A673 (cell line): ENCODE measurements around the gene GEN1. TPM values are rescaled to one million over a fixed set of nuclear protein-coding genes. Genes with fewer than 3 reads are reported as not detected.

Source experiments
- BruUV-seq: library from RNA; stranded (reverse); fragments of 400-500 nt; replicated peaks from 2 replicates; lab custom pipeline; 2021; lab: Mats Ljungman, UMichigan
- CTCF ChIA-PET: fragments of 300-600 bp; sonication (Branson Sonifier 250); formaldehyde crosslinking; loops from one replicate; lab custom pipeline; 2022; ENCODE audit warnings: antibody characterized with exemption; lab: Charles Lee
- POLR2A ChIA-PET: fragments of 300-600 bp; sonication (Branson Sonifier 250); formaldehyde crosslinking; loops from one replicate; lab custom pipeline; 2022; ENCODE audit warnings: antibody characterized with exemption; ENCODE audit not compliant: low non-redundant PET; lab: Charles Lee
- DNase-seq: peaks from one replicate; pipeline ENCODE4 v3.0.0-alpha.2; 2015; ENCODE audit warnings: low spot score
- H3K27ac ChIP-seq: fragments of 200-600 bp; sonication (generic); 2 replicates; pipeline ENCODE4 v1.5.1; 2016; ENCODE audit warnings: mixed run types, low read depth, mild to moderate bottlenecking, mixed read lengths, antibody characterized with exemption, low read length; ENCODE audit not compliant: poor library complexity, severe bottlenecking
- H3K27me3 ChIP-seq: fragments of 200-600 bp; sonication (generic); replicated peaks from 2 replicates; pipeline ENCODE4 v1.6.1; 2017; ENCODE audit warnings: mixed run types, low read depth, mild to moderate bottlenecking, mixed read lengths, antibody characterized with exemption, low read length; ENCODE audit not compliant: insufficient read depth, poor library complexity
- H3K36me3 ChIP-seq: fragments of 200-600 bp; sonication (generic); 2 replicates; pipeline ENCODE4 v1.6.1; 2016; ENCODE audit warnings: mixed run types, mild to moderate bottlenecking, mixed read lengths, antibody characterized with exemption, low read length; ENCODE audit not compliant: insufficient read depth, poor library complexity, severe bottlenecking
- H3K4me1 ChIP-seq: fragments of 200-600 bp; sonication (generic); 2 replicates; pipeline ENCODE4 v1.6.1; 2017; ENCODE audit warnings: mixed run types, mild to moderate bottlenecking, mixed read lengths, antibody characterized with exemption, low read length; ENCODE audit not compliant: insufficient read depth, poor library complexity, severe bottlenecking
- H3K4me3 ChIP-seq: fragments of 200-600 bp; sonication (generic); 2 replicates; pipeline ENCODE4 v1.5.1; 2016; ENCODE audit warnings: low read depth, mixed run types, mild to moderate bottlenecking, mixed read lengths, low read length; ENCODE audit not compliant: poor library complexity, severe bottlenecking
- H3K9me3 ChIP-seq: fragments of 200-600 bp; sonication (generic); 2 replicates; pipeline ENCODE4 v1.6.1; 2016; ENCODE audit warnings: mixed run types, low read depth, mild to moderate bottlenecking, mixed read lengths, antibody characterized with exemption, low read length; ENCODE audit not compliant: poor library complexity, severe bottlenecking
- CTCF ChIP-seq: fragments of 300-800, 200-600 bp; sonication (generic); conservative IDR thresholded peaks from 2 replicates; pipeline ENCODE4 v1.5.1; 2017; ENCODE audit warnings: low read depth, mild to moderate bottlenecking, antibody characterized with exemption, low read length, moderate library complexity, mixed read lengths
- EZH2 ChIP-seq: fragments of 200-600 bp; sonication (generic); IDR thresholded peaks from 2 replicates; pipeline ENCODE4 v1.6.1; 2017; ENCODE audit warnings: borderline replicate concordance, low read depth, mild to moderate bottlenecking, mixed read lengths, antibody characterized with exemption, low read length; ENCODE audit not compliant: poor library complexity, severe bottlenecking
- intact Hi-C: fragments of 100-400 bp; cut with micrococcal nuclease; formaldehyde crosslinking; loops from one replicate; pipeline ENCODE4 v1.10.0; 2022; ENCODE audit not compliant: unreplicated experiment
- total RNA-seq: library from RNA; stranded (reverse); gene quantifications from 2 replicates; pipeline ENCODE4 v1.2.3, GENCODE V29; 2021

The GEN1 gene
- total RNA-seq, 1 experiment from 2014 or later: 33.6 TPM

GRCh38 chr2:17758118-17758517 is 4.2 kb downstream of the GEN1 start:
- ChIA-PET CTCF (no interaction called here), POLR2A (no interaction called here)
- Histone ChIP-seq H3K4me3 (no peak overlapping the region), H3K27ac (no peak overlapping the region), H3K27me3 (no peaks in the 10 kb centered on the region), H3K36me3 (peaks cover 6% of the 10 kb centered on the region), H3K9me3 (no peaks in the 10 kb centered on the region), H3K4me1 (peaks cover 35% of the 10 kb centered on the region)
- BruUV-seq: no TSS peak
- no peak for DNase-seq
- intact Hi-C loops: no loop called here
- no peak for TF ChIP-seq CTCF
- TF ChIP-seq EZH2: no peak

DNA sequence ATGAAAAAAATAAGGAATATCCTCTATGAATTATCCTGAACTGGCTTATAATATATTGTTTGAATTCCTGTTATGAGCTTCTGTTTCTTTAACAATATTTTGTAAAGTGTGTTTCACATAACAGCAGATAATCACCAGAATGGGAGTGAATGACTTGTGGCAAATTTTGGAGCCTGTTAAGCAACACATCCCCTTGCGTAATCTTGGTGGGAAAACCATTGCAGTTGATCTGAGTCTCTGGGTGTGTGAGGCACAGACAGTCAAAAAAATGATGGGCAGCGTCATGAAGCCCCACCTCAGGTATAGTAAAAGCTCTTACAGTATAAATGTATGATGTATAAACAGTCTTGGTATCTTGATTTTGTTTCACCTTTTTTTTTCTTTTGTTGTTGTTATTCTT is 5.9 kb downstream of the GEN1 start:
- no peaks in the 10 kb centered on the region for H3K9me3 ChIP-seq
- no TSS peak for BruUV-seq
- TF ChIP-seq CTCF (no peak), EZH2 (no peak)
- POLR2A ChIA-PET: interaction anchor here (0.6 kb wide), 1 partner anchor 613 kb away, joined by 3 read pairs; no protein-coding TSS in a partner anchor
- CTCF ChIA-PET: no interaction called here
- H3K27me3 ChIP-seq: no peaks in the 10 kb centered on the region
- no peak overlapping the region for H3K4me3 ChIP-seq
- intact Hi-C loops: no loop called here
- H3K27ac ChIP-seq: no peak overlapping the region
- peaks cover 6% of the 10 kb centered on the region for H3K36me3 ChIP-seq
- peak; percentile 36 for DNase-seq
- H3K4me1 ChIP-seq: peaks cover 35% of the 10 kb centered on the region

GRCh38 chr2:17762451-17762850 is 8.5 kb downstream of the GEN1 start:
- no TSS peak for BruUV-seq
- Histone ChIP-seq H3K4me1 (peaks cover 19% of the 10 kb centered on the region), H3K27ac (no peak overlapping the region), H3K36me3 (peaks cover 16% of the 10 kb centered on the region), H3K27me3 (no peaks in the 10 kb centered on the region), H3K4me3 (no peak overlapping the region), H3K9me3 (no peaks in the 10 kb centered on the region)
- intact Hi-C loops: no loop called here
- DNase-seq: no peak
- POLR2A ChIA-PET: no interaction called here
- TF ChIP-seq EZH2 (no peak), CTCF (no peak)
- CTCF ChIA-PET: no interaction called here
